Sigmoid colon (tissue), 4 donors: ENCODE results near the gene STK32B.

Source experiments
- CTCF ChIP-seq, 4 experiments: fragments of 450-650 bp in 3 of 4; fragments of 200-600 bp in 1 of 4; IDR thresholded peaks; one replicate each; pipeline ENCODE4 v1.5.1; 2016 to 2019; ENCODE audit warnings: antibody characterized with exemption in 4 of 4, mild to moderate bottlenecking in 3 of 4, moderate library complexity in 2 of 4
- POLR2A ChIP-seq, 2 donors: fragments of 450-650 bp; IDR thresholded peaks; one replicate each; pipeline ENCODE4 v1.6.1; 2016; ENCODE audit warnings: antibody characterized with exemption in 2 of 2, mild to moderate bottlenecking in 2 of 2, moderate library complexity in 2 of 2
- POLR2AphosphoS5 ChIP-seq, 4 donors: sonication (generic); formaldehyde crosslinking; IDR thresholded peaks; one replicate each; pipeline ENCODE4 v1.6.1; 2017; ENCODE audit warnings: antibody characterized with exemption in 4 of 4

GRCh38 chr4:5448221-5448620 is 396.9 kb downstream of the STK32B start:
- TF ChIP-seq CTCF (IDR thresholded peaks at IDR 0.05) = no peak
- no peak for TF ChIP-seq POLR2A (IDR thresholded peaks at IDR 0.05)
- no peak for TF ChIP-seq POLR2AphosphoS5 (IDR thresholded peaks at IDR 0.05)
